ENCODE data around the gene STK32B. TPM values are rescaled to one million over a fixed set of nuclear protein-coding genes. Genes with fewer than 3 reads are reported as not detected.

The STK32B gene
- total and polyA plus RNA-seq, 8 donors: 0.55 to 6.6 (median 1.6) TPM

DNA sequence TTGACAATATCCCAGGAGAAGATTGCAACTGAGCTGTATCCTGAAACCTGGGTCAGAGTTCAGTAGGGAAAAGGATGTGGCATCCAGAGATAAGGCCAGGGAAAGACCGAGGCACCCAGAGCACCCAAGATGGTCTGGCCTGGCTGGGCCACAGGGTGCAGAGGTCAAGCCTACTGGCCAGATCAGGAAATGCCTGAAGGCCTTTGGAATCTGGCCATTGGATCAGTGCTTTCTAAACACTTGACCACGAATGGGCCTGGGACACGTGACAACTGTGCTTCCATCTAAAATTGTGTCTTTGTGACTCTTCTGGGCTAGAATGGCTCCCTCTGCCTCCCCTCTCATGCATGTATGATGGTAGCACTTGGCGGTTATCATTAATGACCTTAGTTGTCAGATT lies 340.2 kb downstream of the STK32B start:
- no peaks in the 10 kb centered on the region for H3K9me3 ChIP-seq
- no peaks in the 10 kb centered on the region for H3K36me3 ChIP-seq
- H3K4me3 ChIP-seq: no peak overlapping the region
- intact Hi-C loops (cut with DNase I): no loop called here
- DNase-seq (no peak), ATAC-seq (no peak), FAIRE-seq (no peak)
- no peak overlapping the region for H3K27ac ChIP-seq
- H3K4me1 ChIP-seq: no peaks in the 10 kb centered on the region
- no peaks in the 10 kb centered on the region for H3K27me3 ChIP-seq
- TF ChIP-seq, protein P1, sequence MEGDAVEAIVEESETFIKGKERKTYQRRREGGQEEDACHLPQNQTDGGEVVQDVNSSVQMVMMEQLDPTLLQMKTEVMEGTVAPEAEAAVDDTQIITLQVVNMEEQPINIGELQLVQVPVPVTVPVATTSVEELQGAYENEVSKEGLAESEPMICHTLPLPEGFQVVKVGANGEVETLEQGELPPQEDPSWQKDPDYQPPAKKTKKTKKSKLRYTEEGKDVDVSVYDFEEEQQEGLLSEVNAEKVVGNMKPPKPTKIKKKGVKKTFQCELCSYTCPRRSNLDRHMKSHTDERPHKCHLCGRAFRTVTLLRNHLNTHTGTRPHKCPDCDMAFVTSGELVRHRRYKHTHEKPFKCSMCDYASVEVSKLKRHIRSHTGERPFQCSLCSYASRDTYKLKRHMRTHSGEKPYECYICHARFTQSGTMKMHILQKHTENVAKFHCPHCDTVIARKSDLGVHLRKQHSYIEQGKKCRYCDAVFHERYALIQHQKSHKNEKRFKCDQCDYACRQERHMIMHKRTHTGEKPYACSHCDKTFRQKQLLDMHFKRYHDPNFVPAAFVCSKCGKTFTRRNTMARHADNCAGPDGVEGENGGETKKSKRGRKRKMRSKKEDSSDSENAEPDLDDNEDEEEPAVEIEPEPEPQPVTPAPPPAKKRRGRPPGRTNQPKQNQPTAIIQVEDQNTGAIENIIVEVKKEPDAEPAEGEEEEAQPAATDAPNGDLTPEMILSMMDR (IDR thresholded peaks at IDR 0.05): no peak
- WGBS, 2 donors: 73 to 78% methylated on average over 4 of the region's 4 CpGs

DNA sequence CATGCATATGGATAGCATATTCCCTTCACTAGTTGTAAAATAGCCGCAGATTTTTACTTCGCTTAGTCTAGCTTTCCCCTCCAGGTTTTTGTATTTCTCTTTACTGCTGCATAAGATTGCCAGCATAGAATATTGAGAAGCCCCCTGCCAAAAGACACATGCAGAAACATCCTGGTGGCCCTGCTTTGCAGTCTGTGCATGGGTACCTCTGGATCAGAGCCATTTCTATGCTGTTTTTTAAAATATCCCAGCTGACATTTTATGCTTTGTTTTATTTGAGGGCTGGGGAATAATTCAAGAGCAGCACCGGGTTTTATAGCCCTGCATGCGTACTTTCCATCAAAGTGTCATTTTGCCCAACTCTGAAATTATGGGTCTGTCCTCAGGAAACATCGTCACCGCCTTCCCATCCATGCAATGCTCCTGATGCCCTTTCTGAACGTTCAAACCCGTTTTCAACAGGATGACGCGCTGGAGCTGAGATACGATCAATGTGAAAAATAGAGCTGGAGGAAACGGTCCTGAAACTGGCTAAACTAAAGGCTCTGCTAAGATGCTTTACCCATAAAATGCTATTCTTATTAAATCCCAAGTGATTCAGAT lies 342.7 kb downstream of the STK32B start:
- no peak for ATAC-seq
- FAIRE-seq: no peak
- WGBS, 2 donors: 74 to 80% methylated on average over 12 of the region's 12 CpGs
- H3K36me3 ChIP-seq: no peaks in the 10 kb centered on the region
- no peak overlapping the region for H3K4me3 ChIP-seq
- H3K9me3 ChIP-seq: no peaks in the 10 kb centered on the region
- H3K4me1 ChIP-seq: no peaks in the 10 kb centered on the region
- H3K27me3 ChIP-seq: no peaks in the 10 kb centered on the region
- no peak for DNase-seq
- TF ChIP-seq, protein P1 (IDR thresholded peaks at IDR 0.05): no peak
- H3K27ac ChIP-seq: no peak overlapping the region
- intact Hi-C loops (cut with DNase I): no loop called here

DNA sequence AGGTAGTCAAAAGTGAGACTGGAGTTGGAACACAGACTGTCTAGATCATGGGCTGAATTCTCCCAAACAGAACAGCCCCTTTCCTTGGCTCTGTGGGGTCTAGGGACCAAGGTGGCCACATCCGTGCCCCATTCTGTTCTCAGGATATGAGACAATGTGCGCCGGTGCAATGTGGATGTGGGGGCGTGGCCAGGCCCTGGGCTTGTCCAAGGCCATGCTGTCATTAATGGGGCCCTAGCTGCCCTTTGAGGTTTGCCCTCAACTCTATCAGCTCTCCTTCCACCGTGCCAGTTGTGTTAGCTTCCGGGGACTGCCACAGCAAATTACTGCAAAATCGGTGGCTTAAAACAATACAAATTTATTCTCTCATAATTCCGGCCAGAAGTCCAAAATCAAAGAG lies 344.5 kb downstream of the STK32B start:
- Histone ChIP-seq H3K4me1 (no peaks in the 10 kb centered on the region), H3K27ac (no peak overlapping the region), H3K4me3 (no peak overlapping the region), H3K9me3 (no peaks in the 10 kb centered on the region), H3K27me3 (no peaks in the 10 kb centered on the region), H3K36me3 (no peaks in the 10 kb centered on the region)
- 47 to 59% methylated on average over 8 of the region's 8 CpGs for WGBS, 2 donors
- DNase-seq: no peak
- TF ChIP-seq, protein P1 (IDR thresholded peaks at IDR 0.05): no peak
- ATAC-seq: no peak
- intact Hi-C loops (cut with DNase I): no loop called here
- no peak for FAIRE-seq

DNA sequence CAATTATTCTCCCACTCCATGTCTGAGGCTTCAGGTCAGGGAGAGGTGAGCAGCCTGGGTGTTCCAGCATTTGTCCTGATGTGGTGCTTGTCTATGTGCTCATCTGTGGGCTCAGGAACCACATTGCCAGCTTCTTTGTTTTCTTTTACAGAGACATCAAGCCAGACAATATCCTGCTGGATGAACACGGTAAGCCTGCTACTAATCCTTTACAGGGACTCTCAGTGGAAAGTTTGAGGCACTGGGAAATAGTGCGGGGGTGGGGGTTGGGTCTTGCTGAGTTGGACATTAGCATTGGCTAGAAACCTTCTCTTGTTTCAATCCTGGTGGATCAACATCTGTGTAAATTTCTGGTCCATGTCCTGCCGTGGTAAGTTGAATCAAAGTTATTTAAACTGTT lies 346.8 kb downstream of the STK32B start:
- ATAC-seq: no peak
- Histone ChIP-seq H3K27ac (no peak overlapping the region), H3K36me3 (no peaks in the 10 kb centered on the region), H3K4me1 (no peaks in the 10 kb centered on the region), H3K9me3 (no peaks in the 10 kb centered on the region), H3K27me3 (no peaks in the 10 kb centered on the region), H3K4me3 (no peak overlapping the region)
- WGBS, 2 donors: 56 to 69% methylated on average over 3 of the region's 3 CpGs
- TF ChIP-seq, protein P1 (IDR thresholded peaks at IDR 0.05): no peak
- intact Hi-C loops (cut with DNase I): no loop called here
- no peak for FAIRE-seq
- DNase-seq: no peak

DNA sequence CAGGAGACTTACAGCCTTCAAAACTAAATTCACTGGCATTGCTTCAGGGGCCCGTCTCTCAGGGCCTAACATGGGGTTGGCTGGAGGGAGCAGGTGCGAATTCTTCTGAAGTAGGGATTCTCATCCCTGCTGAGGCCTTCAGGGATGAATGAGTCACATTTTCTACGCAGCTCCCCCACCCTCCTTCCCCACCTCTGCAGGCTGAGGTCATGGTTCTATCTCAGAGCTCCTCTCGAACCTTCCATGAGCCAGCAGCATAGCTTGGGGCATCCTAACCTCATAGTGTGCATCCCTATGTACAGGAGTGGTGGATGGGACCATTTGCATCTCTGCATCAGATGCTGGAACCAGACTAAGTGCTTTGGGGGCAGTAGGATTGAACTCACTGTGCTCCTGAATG lies 347.8 kb downstream of the STK32B start:
- TF ChIP-seq, protein P1 (IDR thresholded peaks at IDR 0.05): no peak
- Histone ChIP-seq H3K36me3 (no peaks in the 10 kb centered on the region), H3K4me1 (no peaks in the 10 kb centered on the region), H3K9me3 (no peaks in the 10 kb centered on the region), H3K27me3 (no peaks in the 10 kb centered on the region), H3K4me3 (no peak overlapping the region), H3K27ac (no peak overlapping the region)
- ATAC-seq (no peak), DNase-seq (no peak), FAIRE-seq (no peak)
- intact Hi-C loops (cut with DNase I): no loop called here
- WGBS, 2 donors: 62 to 65% methylated on average over 4 of the region's 4 CpGs
